PC-3 (cell line): Measurements from ENCODE around the gene KIF1B. TPM values are rescaled to one million over a fixed set of nuclear protein-coding genes. Genes with fewer than 3 reads are reported as not detected.

ENCODE experiments used
- ATAC-seq: fragments of 200-7000 bp; cut with Tn5 transposase; 2 replicates; pipeline ENCODE4 v1.9.1; 2020; ENCODE audit warnings: mild to moderate bottlenecking, moderate library complexity
- BruUV-seq: library from RNA; stranded (reverse); fragments of 400-500 nt; replicated peaks from 2 replicates; lab custom pipeline; 2021; lab: Mats Ljungman, UMichigan
- CTCF ChIA-PET: fragments of 300-600 bp; sonication (Branson Sonifier 250); formaldehyde crosslinking; loops from one replicate; lab custom pipeline; 2022; ENCODE audit warnings: antibody characterized with exemption; lab: Charles Lee
- POLR2A ChIA-PET: fragments of 300-600 bp; sonication (Branson Sonifier 250); formaldehyde crosslinking; loops from one replicate; lab custom pipeline; 2022; ENCODE audit warnings: antibody characterized with exemption; ENCODE audit not compliant: unreplicated experiment; lab: Charles Lee
- DNase-seq: peaks from one replicate; pipeline ENCODE4 v3.0.0-alpha.2; 2015
- H2AFZ ChIP-seq: fragments of 300-600 bp; sonication (generic); 2 replicates; pipeline ENCODE4 v1.6.0; 2016; ENCODE audit warnings: antibody characterized with exemption, low read length
- H3F3A ChIP-seq: fragments of 300-600 bp; sonication (generic); one replicate; pipeline ENCODE4 v1.6.0; 2017; ENCODE audit warnings: antibody characterized with exemption, low read length, control low read depth, mild to moderate bottlenecking; ENCODE audit not compliant: unreplicated experiment
- H3K27ac ChIP-seq: fragments of 300-600 bp; sonication (generic); 2 replicates; pipeline ENCODE4 v1.5.1; 2016; ENCODE audit warnings: mild to moderate bottlenecking, low read length
- H3K27me3 ChIP-seq: fragments of 300-600 bp; sonication (generic); 2 replicates; pipeline ENCODE4 v1.6.1; 2016; ENCODE audit warnings: low read length, mixed read lengths
- H3K36me3 ChIP-seq: fragments of 300-600 bp; sonication (generic); 2 replicates; pipeline ENCODE4 v1.6.1; 2016; ENCODE audit warnings: low read depth, mixed run types, low read length, mixed read lengths
- H3K4me1 ChIP-seq: fragments of 300-600 bp; sonication (generic); 2 replicates; pipeline ENCODE4 v1.5.1; 2016; ENCODE audit warnings: low read length; ENCODE audit not compliant: insufficient read depth
- H3K4me2 ChIP-seq: fragments of 300-600 bp; sonication (generic); 2 replicates; pipeline ENCODE4 v1.6.0; 2016; ENCODE audit warnings: low read length
- H3K4me3 ChIP-seq: fragments of 300-600 bp; sonication (generic); 2 replicates; pipeline ENCODE4 v1.5.1; 2016; ENCODE audit warnings: mild to moderate bottlenecking, low read length, mixed read lengths
- H3K79me2 ChIP-seq: fragments of 300-600 bp; sonication (generic); 2 replicates; pipeline ENCODE4 v1.6.1; 2017; ENCODE audit warnings: low read length, mixed read lengths
- H3K9ac ChIP-seq: fragments of 300-600 bp; sonication (generic); 2 replicates; pipeline ENCODE4 v1.6.0; 2016; ENCODE audit warnings: mild to moderate bottlenecking, low read length
- H3K9me2 ChIP-seq: fragments of 300-600 bp; sonication (generic); replicated peaks from 2 replicates; pipeline ENCODE4 v1.6.1; 2016; ENCODE audit warnings: mixed run types, low read length, mixed read lengths
- H3K9me3 ChIP-seq: fragments of 300-600 bp; sonication (generic); 2 replicates; pipeline ENCODE4 v1.6.1; 2016; ENCODE audit warnings: low read length, mixed read lengths
- H4K20me1 ChIP-seq: fragments of 300-600 bp; sonication (generic); 2 replicates; pipeline ENCODE4 v1.6.1; 2016; ENCODE audit warnings: low read length, mixed read lengths
- CTCF ChIP-seq: fragments of 300-600 bp; sonication (generic); conservative IDR thresholded peaks from 2 replicates; pipeline ENCODE4 v1.5.1; 2017; ENCODE audit warnings: antibody characterized with exemption, low read depth, mild to moderate bottlenecking, low read length
- EZH2 ChIP-seq: fragments of 300-600 bp; sonication (generic); IDR thresholded peaks from one replicate; pipeline ENCODE4 v1.6.1; 2017; ENCODE audit warnings: antibody characterized with exemption, mild to moderate bottlenecking, low read length; ENCODE audit not compliant: unreplicated experiment
- EZH2phosphoT487 ChIP-seq: fragments of 300-600 bp; sonication (generic); IDR thresholded peaks from 2 replicates; pipeline ENCODE4 v1.6.1; 2018; ENCODE audit warnings: mild to moderate bottlenecking, antibody characterized with exemption, low read length, borderline replicate concordance
- intact Hi-C: fragments of 100-400 bp; cut with micrococcal nuclease; formaldehyde crosslinking; loops from 2 replicates; pipeline ENCODE4 v1.9.0; 2023
- total RNA-seq: library from RNA; depleted of rRNA; stranded (reverse); fragments of >200 nt; gene quantifications from 2 replicates; pipeline ENCODE4 v1.2.3, GENCODE V29; 2014

The KIF1B gene
- total RNA-seq, 1 experiment from 2014 or later = 21.4 TPM

GRCh38 chr1:10400013-10400412 is 189.6 kb downstream of the KIF1B start:
- no TSS peak for BruUV-seq
- no peak overlapping the region for H3K27ac ChIP-seq
- no peak for TF ChIP-seq EZH2phosphoT487
- TF ChIP-seq EZH2 = no peak
- no peak for TF ChIP-seq CTCF
- ChIA-PET CTCF (no interaction called here), POLR2A (no interaction called here)
- peaks cover 25% of the 10 kb centered on the region for H4K20me1 ChIP-seq
- no peak for ATAC-seq
- peaks cover 2% of the 10 kb centered on the region for H3F3A ChIP-seq
- H3K79me2 ChIP-seq = peaks cover 41% of the 10 kb centered on the region
- H3K4me3 ChIP-seq = peak overlapping the region; percentile 95
- H3K27me3 ChIP-seq = no peaks in the 10 kb centered on the region
- intact Hi-C loops = no loop called here
- no peaks in the 10 kb centered on the region for H3K9me3 ChIP-seq
- peaks cover 25% of the 10 kb centered on the region for H3K36me3 ChIP-seq
- H3K4me1 ChIP-seq = peaks cover 21% of the 10 kb centered on the region
- H2AFZ ChIP-seq = no peak overlapping the region
- no peak for DNase-seq
- peak overlapping the region; percentile 99 for H3K4me2 ChIP-seq
- no peaks in the 10 kb centered on the region for H3K9me2 ChIP-seq
- H3K9ac ChIP-seq = peak overlapping the region; percentile 97

GRCh38 chr1:10401281-10401680 is 190.9 kb downstream of the KIF1B start:
- DNase-seq = no peak
- TF ChIP-seq EZH2 (no peak), EZH2phosphoT487 (no peak), CTCF (no peak)
- Histone ChIP-seq H3K27me3 (no peaks in the 10 kb centered on the region), H3K79me2 (peaks cover 41% of the 10 kb centered on the region), H2AFZ (no peak overlapping the region), H3K4me3 (peak overlapping the region; percentile 95; the same call in 1 of the 2 replicates), H3K27ac (no peak overlapping the region), H3F3A (peaks cover 2% of the 10 kb centered on the region), H3K9me3 (no peaks in the 10 kb centered on the region), H3K9ac (no peak overlapping the region), H3K36me3 (peaks cover 28% of the 10 kb centered on the region), H3K4me2 (peak overlapping the region; percentile 99), H3K4me1 (peaks cover 21% of the 10 kb centered on the region), H4K20me1 (peaks cover 25% of the 10 kb centered on the region), H3K9me2 (no peaks in the 10 kb centered on the region)
- intact Hi-C loops = no loop called here
- CTCF ChIA-PET = no interaction called here
- BruUV-seq = no TSS peak
- no peak for ATAC-seq
- POLR2A ChIA-PET = no interaction called here

GRCh38 chr1:10402729-10403274 is 192.4 kb downstream of the KIF1B start:
- H3K36me3 ChIP-seq = peaks cover 42% of the 10 kb centered on the region
- peaks cover 2% of the 10 kb centered on the region for H3F3A ChIP-seq
- H3K27ac ChIP-seq = no peak overlapping the region
- intact Hi-C loops = no loop called here
- peaks cover 25% of the 10 kb centered on the region for H4K20me1 ChIP-seq
- ChIA-PET POLR2A (no interaction called here), CTCF (no interaction called here)
- DNase-seq (no peak), ATAC-seq (no peak)
- no peaks in the 10 kb centered on the region for H3K9me3 ChIP-seq
- no peak overlapping the region for H3K4me2 ChIP-seq
- no peak overlapping the region for H3K4me3 ChIP-seq
- H3K9me2 ChIP-seq = no peaks in the 10 kb centered on the region
- peaks cover 41% of the 10 kb centered on the region for H3K79me2 ChIP-seq
- no peak for TF ChIP-seq EZH2phosphoT487
- no peak for TF ChIP-seq CTCF
- no peak for TF ChIP-seq EZH2
- BruUV-seq = no TSS peak
- H3K27me3 ChIP-seq = no peaks in the 10 kb centered on the region
- peaks cover 21% of the 10 kb centered on the region for H3K4me1 ChIP-seq
- H2AFZ ChIP-seq = no peak overlapping the region
- H3K9ac ChIP-seq = no peak overlapping the region
